ENCODE data around the gene PLCD4. TPM values are rescaled to one million over a fixed set of nuclear protein-coding genes. Genes with fewer than 3 reads are reported as not detected.
A peak's percentile ranks its signal among the peaks of the same experiment; 100 is the strongest.

Gene PLCD4
- total RNA-seq, 2 donors from 2014 or later: 0.54 to 1.6 TPM

DNA sequence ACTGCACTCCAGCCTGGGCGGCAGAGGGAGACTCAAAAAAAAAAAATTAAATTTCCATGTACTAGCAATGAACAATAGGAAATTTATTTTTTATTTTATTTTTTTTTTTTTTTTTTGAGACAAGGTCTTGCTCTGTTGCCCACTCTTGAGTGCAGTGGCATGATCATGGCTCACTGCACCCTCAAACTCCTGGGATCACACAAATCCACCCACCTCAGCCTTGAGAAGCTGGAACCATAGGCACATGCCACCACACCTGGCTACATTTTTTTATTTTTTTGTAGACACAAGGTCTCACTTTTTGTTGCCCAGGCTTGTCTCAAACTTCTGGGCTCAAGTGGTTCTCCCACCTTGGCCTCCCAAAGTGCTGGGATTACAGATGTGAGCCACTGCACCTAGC lies 22.2 kb upstream of the PLCD4 start:
- DNase-seq: no peak
- H3K27me3 ChIP-seq: no peaks in the 10 kb centered on the region
- H3K27ac ChIP-seq: no peak overlapping the region
- no peaks in the 10 kb centered on the region for H3K4me1 ChIP-seq
- intact Hi-C loops (cut with DNase I): no loop called here
- H3K4me3 ChIP-seq: no peak overlapping the region
- H3K9ac ChIP-seq (ENCODE audit: low read depth in 2 of 2, low read length in 2 of 2): no peak overlapping the region
- H3K36me3 ChIP-seq: peaks cover 18% of the 10 kb centered on the region
- TF ChIP-seq, protein P1, sequence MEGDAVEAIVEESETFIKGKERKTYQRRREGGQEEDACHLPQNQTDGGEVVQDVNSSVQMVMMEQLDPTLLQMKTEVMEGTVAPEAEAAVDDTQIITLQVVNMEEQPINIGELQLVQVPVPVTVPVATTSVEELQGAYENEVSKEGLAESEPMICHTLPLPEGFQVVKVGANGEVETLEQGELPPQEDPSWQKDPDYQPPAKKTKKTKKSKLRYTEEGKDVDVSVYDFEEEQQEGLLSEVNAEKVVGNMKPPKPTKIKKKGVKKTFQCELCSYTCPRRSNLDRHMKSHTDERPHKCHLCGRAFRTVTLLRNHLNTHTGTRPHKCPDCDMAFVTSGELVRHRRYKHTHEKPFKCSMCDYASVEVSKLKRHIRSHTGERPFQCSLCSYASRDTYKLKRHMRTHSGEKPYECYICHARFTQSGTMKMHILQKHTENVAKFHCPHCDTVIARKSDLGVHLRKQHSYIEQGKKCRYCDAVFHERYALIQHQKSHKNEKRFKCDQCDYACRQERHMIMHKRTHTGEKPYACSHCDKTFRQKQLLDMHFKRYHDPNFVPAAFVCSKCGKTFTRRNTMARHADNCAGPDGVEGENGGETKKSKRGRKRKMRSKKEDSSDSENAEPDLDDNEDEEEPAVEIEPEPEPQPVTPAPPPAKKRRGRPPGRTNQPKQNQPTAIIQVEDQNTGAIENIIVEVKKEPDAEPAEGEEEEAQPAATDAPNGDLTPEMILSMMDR (IDR thresholded peaks at IDR 0.05): no peak
- no peaks in the 10 kb centered on the region for H3K9me3 ChIP-seq

DNA sequence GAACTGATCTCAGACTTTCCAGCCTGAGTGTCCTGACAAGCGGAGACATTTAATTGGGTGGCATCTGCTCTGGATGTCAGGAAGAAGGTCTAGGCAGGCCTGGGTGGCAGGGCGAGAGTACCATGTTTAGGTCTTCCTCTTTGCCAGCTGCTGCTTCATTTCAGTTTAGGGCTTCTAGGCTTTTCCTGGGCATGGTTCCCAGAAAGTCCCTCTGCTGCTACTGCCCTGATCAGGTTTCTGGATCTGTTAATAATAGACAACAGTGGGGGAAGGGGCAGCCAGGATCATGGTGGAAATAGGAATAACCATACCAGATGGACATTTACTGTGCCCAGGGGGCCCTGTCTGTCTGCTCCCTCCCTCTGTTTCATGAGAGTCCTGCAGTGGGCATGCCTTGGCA lies 2.3 kb upstream of the PLCD4 start:
- Histone ChIP-seq H3K9ac (ENCODE audit: low read depth in 2 of 2, low read length in 2 of 2) (no peak overlapping the region), H3K27me3 (no peaks in the 10 kb centered on the region), H3K27ac (no peak overlapping the region), H3K9me3 (no peaks in the 10 kb centered on the region), H3K36me3 (no peaks in the 10 kb centered on the region), H3K4me3 (no peak overlapping the region), H3K4me1 (no peaks in the 10 kb centered on the region)
- no peak for DNase-seq
- TF ChIP-seq, protein P1 (IDR thresholded peaks at IDR 0.05): no peak
- intact Hi-C loops (cut with DNase I): no loop called here

DNA sequence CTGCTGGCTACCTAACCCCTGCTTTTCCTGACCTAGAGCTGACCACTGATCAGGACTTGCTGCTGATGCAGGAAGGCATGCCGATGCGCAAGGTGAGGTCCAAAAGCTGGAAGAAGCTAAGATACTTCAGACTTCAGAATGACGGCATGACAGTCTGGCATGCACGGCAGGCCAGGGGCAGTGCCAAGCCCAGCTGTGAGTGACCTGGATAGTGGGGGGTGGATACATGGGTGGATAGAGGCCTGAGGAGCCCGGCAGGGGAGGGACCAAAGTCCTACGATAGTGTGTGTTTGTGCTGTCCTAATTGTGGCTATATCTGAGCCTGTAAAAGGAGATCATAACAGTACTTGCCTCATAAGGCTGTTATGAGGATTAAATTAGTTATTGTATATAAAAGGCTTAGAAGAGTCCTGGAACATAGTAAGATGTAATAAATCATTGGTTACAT lies 8.2 kb downstream of the PLCD4 start:
- Histone ChIP-seq H3K9me3 (no peaks in the 10 kb centered on the region), H3K4me3 (no peak overlapping the region), H3K27ac (no peak overlapping the region), H3K9ac (ENCODE audit: low read depth in 2 of 2, low read length in 2 of 2) (no peak overlapping the region), H3K36me3 (no peaks in the 10 kb centered on the region), H3K4me1 (no peaks in the 10 kb centered on the region), H3K27me3 (no peaks in the 10 kb centered on the region)
- TF ChIP-seq, protein P1 (IDR thresholded peaks at IDR 0.05): no peak
- intact Hi-C loops (cut with DNase I): no loop called here
- peak; percentile 35 for DNase-seq

DNA sequence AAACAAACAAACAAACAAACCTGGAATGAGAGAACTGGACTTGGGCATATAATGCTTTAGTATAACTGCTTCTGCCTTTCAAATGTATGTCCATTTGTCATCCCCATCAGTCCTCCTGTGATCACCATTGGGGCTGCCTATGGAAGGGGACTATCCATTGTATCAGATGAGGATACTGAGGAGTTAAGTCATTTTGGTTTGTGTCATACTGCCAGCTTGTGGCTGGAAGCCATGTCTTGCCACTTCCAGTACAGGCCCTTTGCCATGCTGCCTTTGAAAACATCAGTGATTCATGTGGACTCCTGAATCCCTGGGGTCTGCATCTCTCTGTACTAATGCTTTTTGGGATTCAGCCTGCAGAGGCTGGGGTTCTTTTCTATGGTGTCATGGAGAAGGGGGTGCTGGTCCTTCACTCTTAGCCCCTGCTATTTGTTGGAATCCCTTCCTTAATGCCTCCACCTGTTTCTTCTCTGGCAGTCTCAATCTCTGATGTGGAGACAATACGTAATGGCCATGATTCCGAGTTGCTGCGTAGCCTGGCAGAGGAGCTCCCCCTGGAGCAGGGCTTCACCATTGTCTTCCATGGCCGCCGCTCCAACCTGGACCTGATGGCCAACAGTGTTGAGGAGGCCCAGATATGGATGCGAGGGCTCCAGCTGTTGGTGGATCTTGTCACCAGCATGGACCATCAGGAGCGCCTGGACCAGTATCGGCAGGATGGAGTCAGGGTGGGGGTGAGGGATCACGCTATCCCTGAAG lies 10.6 kb downstream of the PLCD4 start:
- DNase-seq: no peak
- Histone ChIP-seq H3K9me3 (no peaks in the 10 kb centered on the region), H3K4me3 (no peak overlapping the region), H3K36me3 (no peaks in the 10 kb centered on the region), H3K4me1 (no peaks in the 10 kb centered on the region), H3K27me3 (no peaks in the 10 kb centered on the region), H3K27ac (no peak overlapping the region), H3K9ac (ENCODE audit: low read depth in 2 of 2, low read length in 2 of 2) (no peak overlapping the region)
- TF ChIP-seq, protein P1 (IDR thresholded peaks at IDR 0.05): no peak
- intact Hi-C loops (cut with DNase I): no loop called here

DNA sequence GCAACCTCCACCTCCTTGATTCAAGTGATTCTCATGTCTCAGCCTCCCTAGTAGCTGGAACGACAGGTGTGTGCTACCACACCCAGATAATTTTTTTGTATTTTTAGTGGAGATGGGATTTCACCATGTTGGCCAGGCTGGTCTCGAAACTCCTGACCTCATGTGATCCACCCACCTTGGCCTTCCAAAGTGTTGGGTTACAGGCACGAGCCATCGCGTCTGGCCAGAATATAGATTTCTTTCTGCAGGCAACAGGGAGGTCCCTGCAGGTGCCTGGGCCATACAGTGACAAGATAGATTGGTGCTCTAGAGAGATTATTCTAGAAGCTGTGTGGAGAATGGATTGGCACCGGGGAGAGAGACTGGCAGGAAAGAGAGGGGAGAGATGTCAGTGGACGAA lies 13.3 kb downstream of the PLCD4 start:
- Histone ChIP-seq H3K9ac (ENCODE audit: low read depth in 2 of 2, low read length in 2 of 2) (no peak overlapping the region), H3K36me3 (no peaks in the 10 kb centered on the region), H3K27me3 (no peaks in the 10 kb centered on the region), H3K4me1 (no peaks in the 10 kb centered on the region), H3K27ac (no peak overlapping the region), H3K9me3 (no peaks in the 10 kb centered on the region), H3K4me3 (no peak overlapping the region)
- intact Hi-C loops (cut with DNase I): no loop called here
- TF ChIP-seq, protein P1 (IDR thresholded peaks at IDR 0.05): no peak
- no peak for DNase-seq
